GM18505 (cell line): Measurements from ENCODE around the gene C2CD2.
"Not testable (repeated sequence)": the region's sequence is repeated elsewhere in the genome, so short reads cannot be mapped to it uniquely, and the experiment has no call there.

Experiments used
- ATAC-seq: cut with Tn5 transposase; IDR thresholded peaks from one replicate; pipeline ENCODE4 v1.9.1; 2021; ENCODE audit not compliant: unreplicated experiment
- POLR2A ChIP-seq: IDR thresholded peaks from 4 replicates; pipeline ENCODE4 v1.6.1; 2011; ENCODE audit warnings: borderline replicate concordance; ENCODE audit not compliant: insufficient read depth, insufficient read length; ENCODE audit errors: extremely low read depth

Gene C2CD2

GRCh38 chr21:41958886-41959563 is 5.2 kb upstream of the C2CD2 start:
- ATAC-seq = no peak
- no peak for TF ChIP-seq POLR2A

DNA sequence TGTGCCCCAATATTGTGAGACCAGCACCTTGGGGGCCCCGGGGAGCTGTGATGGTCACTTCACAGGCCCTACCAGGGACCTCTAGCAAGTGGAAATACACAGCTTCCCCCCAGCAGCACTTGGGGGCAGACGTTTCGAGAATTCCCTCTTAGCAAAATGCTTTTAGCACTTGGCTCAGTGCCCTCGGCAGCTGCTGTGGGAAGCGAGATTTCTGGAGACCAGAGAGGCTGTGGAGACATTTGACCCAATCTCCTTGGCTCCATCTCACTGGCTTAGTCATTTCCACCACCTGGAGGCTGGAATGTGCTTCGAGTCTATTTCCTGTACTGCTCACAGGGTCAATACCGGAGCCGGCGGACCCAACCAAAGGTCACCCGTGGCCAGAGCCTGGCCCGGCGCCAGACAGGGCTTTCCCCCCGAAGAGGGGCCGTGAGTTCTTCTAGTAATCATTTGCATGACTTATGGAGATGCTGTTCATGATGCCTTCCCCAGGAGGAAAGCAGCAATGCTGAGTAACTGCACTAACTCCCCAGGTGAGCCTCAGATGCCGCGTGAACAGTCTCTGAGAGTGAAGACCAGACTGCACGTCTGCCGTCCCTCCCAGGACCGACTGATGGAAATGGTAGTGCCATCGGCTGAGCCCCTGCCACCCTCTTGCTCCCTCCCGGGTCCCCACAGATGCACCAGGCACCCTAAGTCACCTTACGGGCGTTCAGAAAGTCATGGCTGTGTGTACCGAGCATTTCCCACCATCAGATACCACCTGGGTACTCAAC is 4.4 kb upstream of the C2CD2 start:
- no peak for ATAC-seq
- TF ChIP-seq POLR2A = no peak

- ATAC-seq = no peak
- no peak for TF ChIP-seq POLR2A
Measured at GRCh38 chr21:41956926-41957729, 3.3 kb upstream of the C2CD2 start.

DNA sequence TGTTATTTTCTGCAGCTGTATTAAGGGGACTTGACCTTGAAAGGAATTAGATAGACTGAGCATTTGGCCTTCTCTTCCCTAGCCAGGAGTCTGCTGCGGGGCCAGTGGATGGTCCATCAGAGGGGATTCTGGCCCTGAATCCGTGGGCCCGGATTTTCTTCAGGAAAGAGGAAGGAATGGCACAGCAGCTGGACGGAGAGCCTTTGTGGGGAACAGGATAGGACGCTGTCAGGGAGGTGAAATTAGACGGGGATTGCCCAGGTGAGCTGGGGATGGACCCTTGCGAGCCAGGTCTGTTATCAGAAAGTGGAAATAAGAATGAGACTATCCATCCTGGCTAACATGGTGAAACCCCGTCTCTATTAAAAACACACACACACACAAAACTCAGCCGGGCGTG is 1.7 kb upstream of the C2CD2 start:
- no peak for ATAC-seq

GRCh38 chr21:41954654-41955499 is 1.1 kb upstream of the C2CD2 start:
- ATAC-seq = no peak

More for the DNA sequence above, 1.7 kb upstream of the C2CD2 start:
- no peak for TF ChIP-seq POLR2A

DNA sequence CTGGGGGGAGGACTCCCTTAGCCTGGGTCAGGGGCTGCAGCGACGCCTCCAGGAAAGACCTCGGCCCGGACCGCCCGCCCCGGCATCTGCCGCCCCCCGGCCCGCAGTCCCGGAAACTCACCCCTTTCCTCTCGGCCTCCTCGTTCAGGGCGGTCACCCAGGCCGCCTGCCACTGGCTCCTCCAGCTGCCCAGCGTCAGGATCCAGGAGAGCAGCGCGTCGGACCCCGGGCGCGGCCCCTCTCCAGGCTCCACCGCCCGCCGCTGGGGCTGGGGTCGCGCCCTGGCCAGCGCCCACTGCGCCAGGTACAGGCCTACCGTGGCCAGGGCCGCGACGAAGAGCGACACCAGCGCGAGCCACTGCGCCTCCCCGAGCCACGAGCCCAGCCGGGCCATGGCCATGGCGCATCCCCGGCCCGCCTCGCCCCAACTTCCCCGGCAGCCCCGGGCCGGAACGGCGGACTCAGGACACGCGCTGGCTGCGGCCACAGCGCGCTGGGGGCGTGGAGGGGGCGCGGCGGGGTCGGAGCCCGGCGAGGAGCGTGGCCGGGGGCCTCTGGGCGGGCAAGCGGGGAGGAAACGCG is 478 bp downstream of the C2CD2 start:
- TF ChIP-seq POLR2A = no peak
- ATAC-seq = no peak

More at GRCh38 chr21:41954654-41955499, 1.1 kb upstream of the C2CD2 start:
- no peak for TF ChIP-seq POLR2A

- no peak for TF ChIP-seq POLR2A
- no peak for ATAC-seq
Measured at GRCh38 chr21:41952568-41953248, 1.1 kb downstream of the C2CD2 start.

GRCh38 chr21:41951876-41952567 is 1.8 kb downstream of the C2CD2 start:
- no peak for TF ChIP-seq POLR2A
- ATAC-seq = no peak

- no peak for ATAC-seq
- TF ChIP-seq POLR2A = no peak
Measured at GRCh38 chr21:41950941-41951351, 2.9 kb downstream of the C2CD2 start.

GRCh38 chr21:41949631-41950030 is 4.2 kb downstream of the C2CD2 start:
- ATAC-seq = not testable (repeated sequence)

GRCh38 chr21:41948901-41949300 is 4.9 kb downstream of the C2CD2 start:
- no peak for TF ChIP-seq POLR2A

More at GRCh38 chr21:41948901-41949300, 4.9 kb downstream of the C2CD2 start:
- ATAC-seq = no peak
